Astrocyte (in vitro differentiated cells and primary cell): Measurements from ENCODE around the gene SOBP.

Experiments used
- EZH2 ChIP-seq: IDR thresholded peaks from 2 replicates; pipeline ENCODE4 v1.6.1; 2012; ENCODE audit warnings: mild to moderate bottlenecking, low read length, inconsistent platforms; ENCODE audit not compliant: insufficient read depth
- TF ChIP-seq, protein P1 (sequence below): IDR thresholded peaks from 2 replicates; pipeline ENCODE4 v1.5.1; 2011; ENCODE audit warnings: low read depth, mild to moderate bottlenecking, inconsistent platforms, low read length, moderate library complexity; ENCODE audit not compliant: insufficient read depth

DNA sequence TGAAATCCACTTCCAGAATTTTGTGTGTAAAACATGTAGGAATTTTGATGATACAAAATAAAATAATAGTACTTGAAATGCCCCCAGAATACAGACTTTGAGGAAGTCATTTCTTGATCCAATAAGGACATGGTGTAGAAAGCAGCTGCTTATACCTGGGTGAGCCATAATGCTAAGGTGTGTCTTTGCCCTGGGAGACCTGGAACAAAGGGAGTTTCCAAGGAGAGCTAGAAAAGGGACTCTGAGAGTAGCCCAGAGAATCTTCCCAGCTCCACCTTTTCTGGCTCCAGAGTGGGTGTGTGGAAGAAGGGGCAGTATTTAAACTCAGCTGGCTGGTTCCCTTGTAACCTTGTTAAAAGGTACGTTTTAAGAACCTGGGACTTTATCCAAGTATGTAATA, 77.7 kb downstream of the SOBP start:
- TF ChIP-seq, protein P1, sequence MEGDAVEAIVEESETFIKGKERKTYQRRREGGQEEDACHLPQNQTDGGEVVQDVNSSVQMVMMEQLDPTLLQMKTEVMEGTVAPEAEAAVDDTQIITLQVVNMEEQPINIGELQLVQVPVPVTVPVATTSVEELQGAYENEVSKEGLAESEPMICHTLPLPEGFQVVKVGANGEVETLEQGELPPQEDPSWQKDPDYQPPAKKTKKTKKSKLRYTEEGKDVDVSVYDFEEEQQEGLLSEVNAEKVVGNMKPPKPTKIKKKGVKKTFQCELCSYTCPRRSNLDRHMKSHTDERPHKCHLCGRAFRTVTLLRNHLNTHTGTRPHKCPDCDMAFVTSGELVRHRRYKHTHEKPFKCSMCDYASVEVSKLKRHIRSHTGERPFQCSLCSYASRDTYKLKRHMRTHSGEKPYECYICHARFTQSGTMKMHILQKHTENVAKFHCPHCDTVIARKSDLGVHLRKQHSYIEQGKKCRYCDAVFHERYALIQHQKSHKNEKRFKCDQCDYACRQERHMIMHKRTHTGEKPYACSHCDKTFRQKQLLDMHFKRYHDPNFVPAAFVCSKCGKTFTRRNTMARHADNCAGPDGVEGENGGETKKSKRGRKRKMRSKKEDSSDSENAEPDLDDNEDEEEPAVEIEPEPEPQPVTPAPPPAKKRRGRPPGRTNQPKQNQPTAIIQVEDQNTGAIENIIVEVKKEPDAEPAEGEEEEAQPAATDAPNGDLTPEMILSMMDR, result no peak
- TF ChIP-seq EZH2, result no peak
